ENCODE measurements around the gene RHBDD2. TPM values are rescaled to one million over a fixed set of nuclear protein-coding genes. Genes with fewer than 3 reads are reported as not detected.

The RHBDD2 gene
- total and polyA plus RNA-seq, 9 of the 15 experiments (the other 6 are each of a cell fraction or from before 2014, with no cell fraction given) = 3.3 to 36.7 (median 17.9) TPM

- TF ChIP-seq PRDM10 (IDR thresholded peaks at IDR 0.05; ENCODE audit: partially characterized antibody) (peak; percentile 44), HOXB6 (CRISPR knock-in tag; IDR thresholded peaks at IDR 0.05; ENCODE audit: borderline replicate concordance) (no peak), NKRF (IDR thresholded peaks at IDR 0.05; ENCODE audit: borderline replicate concordance) (peak; percentile 90), ZNF655 (CRISPR knock-in tag; IDR thresholded peaks at IDR 0.05) (no peak), CBFA2T2 (conservative IDR thresholded peaks at IDR 0.05) (no peak), E2F6 (IDR thresholded peaks at IDR 0.05; ENCODE audit: borderline replicate concordance in 1 of 2, extremely low read depth in 1 of 2, insufficient read depth in 1 of 2, insufficient read length in 1 of 2, low read depth in 1 of 2, low read length in 1 of 2, poor library complexity in 1 of 2, severe bottlenecking in 1 of 2) (peak; percentile 99 to 100), STAG1 (CRISPR knock-in tag; IDR thresholded peaks at IDR 0.05; ENCODE audit: borderline replicate concordance) (no peak), ZNF134 (CRISPR knock-in tag; conservative IDR thresholded peaks at IDR 0.05) (no peak), ZNF57 (CRISPR knock-in tag; IDR thresholded peaks at IDR 0.05) (0 out of 2 replicates have a peak, but pooled peaks have one; percentile 6), ATF1 (CRISPR knock-in tag; IDR thresholded peaks at IDR 0.05) (no peak; the same call in 1 of the 2 replicates), ATF1 (tag; IDR thresholded peaks at IDR 0.05) (peak; percentile 17; the same call in 1 of the 2 replicates), NFE2L1 (tag; IDR thresholded peaks at IDR 0.05; ENCODE audit: borderline replicate concordance, low read depth) (no peak), GABPA (tag; conservative IDR thresholded peaks at IDR 0.05; ENCODE audit: low read depth) (peak; percentile 94)
These were observed at the start of gene RHBDD2 (continued) for GRCh38 chr7:75878769-75879611.

Measured in K562 (cell line).